Endodermal cell (in vitro differentiated cells): ENCODE data around the gene MFAP3. TPM values are rescaled to one million over a fixed set of nuclear protein-coding genes. Genes with fewer than 3 reads are reported as not detected.

Experiments
- DNase-seq: peaks from one replicate; pipeline ENCODE4 v3.0.0-alpha.2; 2017
- H3K27ac ChIP-seq: 2 replicates; pipeline ENCODE4 v1.5.1; 2013; ENCODE audit warnings: mild to moderate bottlenecking, low read depth, low read length, moderate library complexity
- H3K27me3 ChIP-seq: 2 replicates; pipeline ENCODE4 v1.6.1; 2013; ENCODE audit warnings: mild to moderate bottlenecking, low read length, moderate library complexity; ENCODE audit not compliant: insufficient read depth, control insufficient read depth, poor library complexity, severe bottlenecking
- H3K36me3 ChIP-seq: 2 replicates; pipeline ENCODE4 v1.7.0; 2013; ENCODE audit warnings: mild to moderate bottlenecking, low read length, moderate library complexity; ENCODE audit not compliant: control insufficient read depth, insufficient read depth
- H3K4me1 ChIP-seq: one replicate; pipeline ENCODE4 v1.7.0; 2013; ENCODE audit warnings: low read length; ENCODE audit not compliant: control insufficient read depth, insufficient read depth
- H3K4me3 ChIP-seq: 2 replicates; pipeline ENCODE4 v1.5.1; 2013; ENCODE audit warnings: mild to moderate bottlenecking, low read length, moderate library complexity
- H3K9ac ChIP-seq: 2 replicates; pipeline ENCODE4 v1.6.1; 2013; ENCODE audit warnings: mild to moderate bottlenecking, low read length, moderate library complexity; ENCODE audit not compliant: poor library complexity, severe bottlenecking; ENCODE audit errors: extremely low read depth
- H3K9me3 ChIP-seq: 2 replicates; pipeline ENCODE4 v1.6.1; 2013; ENCODE audit warnings: mild to moderate bottlenecking, low read length, moderate library complexity; ENCODE audit not compliant: control insufficient read depth
- H3K27ac Mint-ChIP-seq: 2 replicates; pipeline ENCODE4 v1.8.0; 2020; ENCODE audit warnings: mixed read lengths
- H3K27me3 Mint-ChIP-seq: 2 replicates; pipeline ENCODE4 v1.8.0; 2021; ENCODE audit warnings: mild to moderate bottlenecking, mixed read lengths; ENCODE audit not compliant: insufficient read depth
- H3K36me3 Mint-ChIP-seq: 2 replicates; pipeline ENCODE4 v1.8.0; 2020; ENCODE audit warnings: low read depth, mixed read lengths
- H3K4me1 Mint-ChIP-seq: 2 replicates; pipeline ENCODE4 v1.8.0; 2020; ENCODE audit warnings: mixed read lengths
- H3K4me3 Mint-ChIP-seq: 2 replicates; pipeline ENCODE4 v1.8.0; 2020; ENCODE audit warnings: mild to moderate bottlenecking, moderate library complexity, mixed read lengths
- H3K9me3 Mint-ChIP-seq: 2 replicates; pipeline ENCODE4 v1.8.0; 2020; ENCODE audit warnings: mild to moderate bottlenecking, mixed read lengths
- CTCF ChIP-seq: fragments of 200-600 bp; sonication (generic); conservative IDR thresholded peaks from 2 replicates; pipeline ENCODE4 v1.5.0; 2021; ENCODE audit warnings: antibody characterized with exemption, mild to moderate bottlenecking
- WGBS, 2 experiments: methylation state at CpG; one replicate each; pipeline versions ENCODE4 v1.1.5 to v1.1.7; 2013; ENCODE audit warnings: missing lambda C conversion rate in 2 of 2, mixed read lengths in 1 of 2; ENCODE audit not compliant: insufficient coverage in 1 of 2, insufficient read length in 1 of 2; 5-methylcytosine and 5-hydroxymethylcytosine counted together
- total RNA-seq, 2 donors: library from RNA; stranded (reverse); fragmentation: NEBNext Ultra II Directional in 1 of 2; extraction: Animal tissue kit (Norgen Biotek cat#: 25700) in 1 of 2; gene quantifications; 2 replicates in 1 of 2; 3 replicates in 1 of 2; pipeline ENCODE4 v1.2.1, GENCODE V29; 2021

MFAP3 gene
- total RNA-seq, 2 donors from 2014 or later, result 25.8 to 36.2 TPM

DNA sequence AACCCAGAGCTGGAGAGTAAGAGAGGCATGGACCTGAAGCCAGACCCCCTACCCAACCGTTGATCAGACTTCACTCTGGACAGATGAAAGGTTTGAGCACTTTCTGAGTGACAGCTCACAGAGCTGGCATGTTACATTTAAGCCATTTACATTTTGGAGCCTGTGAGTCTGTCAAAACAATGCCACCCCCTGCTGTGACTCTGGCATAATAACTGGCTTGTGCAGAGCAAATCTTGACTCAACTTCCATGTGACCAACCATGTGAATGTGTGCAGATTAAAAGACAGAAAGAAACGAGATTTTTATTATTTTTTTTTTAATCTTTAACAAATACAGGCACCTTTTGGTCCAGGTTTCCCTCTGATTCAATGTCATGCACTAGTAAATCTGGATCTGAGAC is 48.5 kb downstream of the MFAP3 start:
- Histone ChIP-seq H3K27me3 (no peaks in the 10 kb centered on the region), H3K27ac (no peak overlapping the region), H3K4me3 (no peak overlapping the region), H3K36me3 (no peaks in the 10 kb centered on the region), H3K9me3 (no peaks in the 10 kb centered on the region), H3K9ac (no peak overlapping the region), H3K4me1 (peaks cover 48% of the 10 kb centered on the region)
- Mint-ChIP-seq H3K27ac (no peak overlapping the region), H3K27me3 (peaks cover 21% of the 10 kb centered on the region), H3K9me3 (no peaks in the 10 kb centered on the region), H3K36me3 (no peaks in the 10 kb centered on the region), H3K4me3 (no peak overlapping the region), H3K4me1 (peaks cover 71% of the 10 kb centered on the region)
- WGBS, 2 experiments, result 50% methylated on average over 1 to 2 of the region's 2 CpGs
- no peak for DNase-seq
- TF ChIP-seq CTCF, result no peak

DNA sequence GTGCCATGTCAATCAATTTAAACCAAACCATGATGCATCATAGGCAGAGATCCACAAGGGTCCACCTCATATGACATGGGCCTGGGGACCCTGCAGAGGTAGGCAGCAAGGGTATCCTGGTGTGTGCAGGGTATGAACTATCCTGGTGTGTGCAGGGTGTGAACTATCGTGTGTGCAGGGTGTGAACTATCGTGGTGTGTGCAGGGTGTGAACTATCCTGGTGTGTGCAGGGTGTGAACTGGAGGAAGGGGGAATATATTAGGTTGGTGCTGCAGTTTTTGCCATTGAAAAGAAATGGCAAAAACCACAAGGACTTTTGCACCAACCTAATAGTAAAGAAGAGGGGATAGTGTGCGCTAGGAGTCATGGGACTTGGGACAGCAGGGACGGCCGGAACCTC is 50.0 kb downstream of the MFAP3 start:
- no peak for TF ChIP-seq CTCF
- H3K4me1 ChIP-seq, result peaks cover 42% of the 10 kb centered on the region
- no peak overlapping the region for H3K27ac ChIP-seq
- no peak for DNase-seq
- H3K27me3 ChIP-seq, result no peaks in the 10 kb centered on the region
- H3K27ac Mint-ChIP-seq, result no peak overlapping the region
- H3K4me3 Mint-ChIP-seq, result no peak overlapping the region
- no peaks in the 10 kb centered on the region for H3K36me3 Mint-ChIP-seq
- no peaks in the 10 kb centered on the region for H3K9me3 ChIP-seq
- no peaks in the 10 kb centered on the region for H3K9me3 Mint-ChIP-seq
- no peak overlapping the region for H3K4me3 ChIP-seq
- peaks cover 64% of the 10 kb centered on the region for H3K4me1 Mint-ChIP-seq
- no peak overlapping the region for H3K9ac ChIP-seq
- no peaks in the 10 kb centered on the region for H3K36me3 ChIP-seq
- 90 to 91% methylated on average over 5 of the region's 5 CpGs for WGBS, 2 experiments
- peaks cover 21% of the 10 kb centered on the region for H3K27me3 Mint-ChIP-seq

DNA sequence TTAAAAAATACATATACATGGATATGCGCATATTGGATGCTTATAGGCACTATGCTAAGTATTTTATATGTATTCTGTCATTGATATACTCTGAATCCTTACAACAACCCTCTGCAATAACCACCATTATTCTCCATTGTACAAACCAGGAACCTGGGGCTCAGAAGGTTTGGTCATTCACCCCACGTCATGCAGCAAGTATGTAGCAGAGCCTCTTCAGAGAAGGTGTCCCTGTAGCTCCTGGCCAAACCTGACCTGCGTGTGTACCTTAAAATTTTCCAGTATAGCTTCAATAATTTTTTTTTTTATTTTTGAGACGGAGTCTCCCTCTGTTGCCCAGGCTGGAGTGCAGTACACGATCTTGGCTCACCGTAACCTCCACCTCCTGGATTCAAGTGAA is 51.9 kb downstream of the MFAP3 start:
- Mint-ChIP-seq H3K9me3 (no peaks in the 10 kb centered on the region), H3K27ac (no peak overlapping the region), H3K36me3 (no peaks in the 10 kb centered on the region), H3K4me3 (no peak overlapping the region), H3K4me1 (peaks cover 46% of the 10 kb centered on the region), H3K27me3 (peaks cover 27% of the 10 kb centered on the region)
- TF ChIP-seq CTCF, result no peak
- WGBS, 2 experiments, result 87 to 90% methylated on average over 4 to 6 of the region's 6 CpGs
- no peaks in the 10 kb centered on the region for H3K9me3 ChIP-seq
- no peak for DNase-seq
- H3K4me1 ChIP-seq, result peaks cover 26% of the 10 kb centered on the region
- H3K27me3 ChIP-seq, result peaks cover 2% of the 10 kb centered on the region
- H3K36me3 ChIP-seq, result no peaks in the 10 kb centered on the region
- no peak overlapping the region for H3K27ac ChIP-seq
- no peak overlapping the region for H3K9ac ChIP-seq
- no peak overlapping the region for H3K4me3 ChIP-seq
